Transverse colon (tissue), 4 donors: ENCODE data around the gene KIAA0232.

Experiments
- CTCF ChIP-seq, 5 experiments: fragments of 200-600 bp in 3 of 5; fragments of 450-650 bp in 2 of 5; sonication (generic) in 3 of 5; IDR thresholded peaks; 1 replicate in 2 of 5; 2 replicates in 3 of 5; pipeline ENCODE4 v1.5.1; 2016 to 2017; ENCODE audit warnings: antibody characterized with exemption in 5 of 5, inconsistent platforms in 3 of 5, mild to moderate bottlenecking in 2 of 5, moderate library complexity in 1 of 5
- POLR2A ChIP-seq: fragments of 450-650 bp; IDR thresholded peaks from one replicate; pipeline ENCODE4 v1.6.1; 2016; ENCODE audit warnings: antibody characterized with exemption, mild to moderate bottlenecking, moderate library complexity
- POLR2AphosphoS5 ChIP-seq, 3 donors: sonication (generic); formaldehyde crosslinking; IDR thresholded peaks; one replicate each; pipeline ENCODE4 v1.6.1; 2016; ENCODE audit warnings: antibody characterized with exemption in 3 of 3

- TF ChIP-seq CTCF (IDR thresholded peaks at IDR 0.05), result no peak
- TF ChIP-seq POLR2AphosphoS5 (IDR thresholded peaks at IDR 0.05), result no peak
- no peak for TF ChIP-seq POLR2A
Measured at GRCh38 chr4:6740347-6740746, 42.2 kb upstream of the KIAA0232 start.
